ENCODE measurements around the gene UBTF. TPM values are rescaled to one million over a fixed set of nuclear protein-coding genes. Genes with fewer than 3 reads are reported as not detected.

UBTF gene
- total RNA-seq, 1 experiment from 2014 or later: 75.9 TPM

- Mint-ChIP-seq H3K36me3 (peaks cover 26% of the 10 kb centered on the region), H3K4me3 (peak within 1 kb of the TSS; percentile 100), H3K4me1 (peaks cover 18% of the 10 kb centered on the region), H3K9me3 (peaks cover 6% of the 10 kb centered on the region), H3K27me3 (ENCODE audit: low read depth) (no peaks in the 10 kb centered on the region), H3K27ac (peak within 1 kb of the TSS; percentile 99)
- ATAC-seq: peak; percentile 93
- ChIA-PET CTCF (interaction anchor here (0.6 to 4.3 kb wide), 23 partner anchors 12 to 1165 kb away, joined by 3 to 31 read pairs (median 5); partner anchors contain the start of genes ASB16, FAM171A2, GRN and HDAC5), POLR2A (interaction anchor here (0.5 to 2.0 kb wide), 10 partner anchors 14 to 131 kb away, joined by 3 to 11 read pairs (median 4); partner anchors contain the start of genes ASB16, HDAC5 and UBTF)
- peak; percentile 100 for DNase-seq (ENCODE audit: low spot score)
- TF ChIP-seq, protein P1, sequence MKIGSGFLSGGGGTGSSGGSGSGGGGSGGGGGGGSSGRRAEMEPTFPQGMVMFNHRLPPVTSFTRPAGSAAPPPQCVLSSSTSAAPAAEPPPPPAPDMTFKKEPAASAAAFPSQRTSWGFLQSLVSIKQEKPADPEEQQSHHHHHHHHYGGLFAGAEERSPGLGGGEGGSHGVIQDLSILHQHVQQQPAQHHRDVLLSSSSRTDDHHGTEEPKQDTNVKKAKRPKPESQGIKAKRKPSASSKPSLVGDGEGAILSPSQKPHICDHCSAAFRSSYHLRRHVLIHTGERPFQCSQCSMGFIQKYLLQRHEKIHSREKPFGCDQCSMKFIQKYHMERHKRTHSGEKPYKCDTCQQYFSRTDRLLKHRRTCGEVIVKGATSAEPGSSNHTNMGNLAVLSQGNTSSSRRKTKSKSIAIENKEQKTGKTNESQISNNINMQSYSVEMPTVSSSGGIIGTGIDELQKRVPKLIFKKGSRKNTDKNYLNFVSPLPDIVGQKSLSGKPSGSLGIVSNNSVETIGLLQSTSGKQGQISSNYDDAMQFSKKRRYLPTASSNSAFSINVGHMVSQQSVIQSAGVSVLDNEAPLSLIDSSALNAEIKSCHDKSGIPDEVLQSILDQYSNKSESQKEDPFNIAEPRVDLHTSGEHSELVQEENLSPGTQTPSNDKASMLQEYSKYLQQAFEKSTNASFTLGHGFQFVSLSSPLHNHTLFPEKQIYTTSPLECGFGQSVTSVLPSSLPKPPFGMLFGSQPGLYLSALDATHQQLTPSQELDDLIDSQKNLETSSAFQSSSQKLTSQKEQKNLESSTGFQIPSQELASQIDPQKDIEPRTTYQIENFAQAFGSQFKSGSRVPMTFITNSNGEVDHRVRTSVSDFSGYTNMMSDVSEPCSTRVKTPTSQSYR (CRISPR knock-in tag; IDR thresholded peaks at IDR 0.05): no peak
- TF ChIP-seq, protein P2, sequence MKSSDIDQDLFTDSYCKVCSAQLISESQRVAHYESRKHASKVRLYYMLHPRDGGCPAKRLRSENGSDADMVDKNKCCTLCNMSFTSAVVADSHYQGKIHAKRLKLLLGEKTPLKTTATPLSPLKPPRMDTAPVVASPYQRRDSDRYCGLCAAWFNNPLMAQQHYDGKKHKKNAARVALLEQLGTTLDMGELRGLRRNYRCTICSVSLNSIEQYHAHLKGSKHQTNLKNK (CRISPR knock-in tag; IDR thresholded peaks at IDR 0.05): no peak
- TF ChIP-seq, protein P3, sequence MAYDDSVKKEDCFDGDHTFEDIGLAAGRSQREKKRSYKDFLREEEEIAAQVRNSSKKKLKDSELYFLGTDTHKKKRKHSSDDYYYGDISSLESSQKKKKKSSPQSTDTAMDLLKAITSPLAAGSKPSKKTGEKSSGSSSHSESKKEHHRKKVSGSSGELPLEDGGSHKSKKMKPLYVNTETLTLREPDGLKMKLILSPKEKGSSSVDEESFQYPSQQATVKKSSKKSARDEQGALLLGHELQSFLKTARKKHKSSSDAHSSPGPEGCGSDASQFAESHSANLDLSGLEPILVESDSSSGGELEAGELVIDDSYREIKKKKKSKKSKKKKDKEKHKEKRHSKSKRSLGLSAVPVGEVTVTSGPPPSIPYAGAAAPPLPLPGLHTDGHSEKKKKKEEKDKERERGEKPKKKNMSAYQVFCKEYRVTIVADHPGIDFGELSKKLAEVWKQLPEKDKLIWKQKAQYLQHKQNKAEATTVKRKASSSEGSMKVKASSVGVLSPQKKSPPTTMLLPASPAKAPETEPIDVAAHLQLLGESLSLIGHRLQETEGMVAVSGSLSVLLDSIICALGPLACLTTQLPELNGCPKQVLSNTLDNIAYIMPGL (CRISPR knock-in tag; IDR thresholded peaks at IDR 0.05): no peak
- TF ChIP-seq GABPB1 (CRISPR knock-in tag; IDR thresholded peaks at IDR 0.05) (peak; percentile 71), ZNF423 (CRISPR knock-in tag; IDR thresholded peaks at IDR 0.05) (no peak), ZSCAN18 (CRISPR knock-in tag; IDR thresholded peaks at IDR 0.05) (no peak), FOXK1 (CRISPR knock-in tag; IDR thresholded peaks at IDR 0.05) (peak; percentile 14; the same call in 1 of the 2 replicates), E2F4 (CRISPR knock-in tag; IDR thresholded peaks at IDR 0.05; ENCODE audit: borderline replicate concordance, low read depth) (no peak), MLX (CRISPR knock-in tag; IDR thresholded peaks at IDR 0.05) (no peak), ZNF512 (CRISPR knock-in tag; IDR thresholded peaks at IDR 0.05; ENCODE audit: borderline replicate concordance) (no peak), SMAD3 (CRISPR knock-in tag; IDR thresholded peaks at IDR 0.05; ENCODE audit: borderline replicate concordance) (no peak), NR1H2 (CRISPR knock-in tag; IDR thresholded peaks at IDR 0.05) (no peak), FOXJ3 (CRISPR knock-in tag; IDR thresholded peaks at IDR 0.05; ENCODE audit: borderline replicate concordance) (no peak), E2F5 (CRISPR knock-in tag; IDR thresholded peaks at IDR 0.05) (peak; percentile 80), TEAD1 (CRISPR knock-in tag; IDR thresholded peaks at IDR 0.05) (no peak)
- TF ChIP-seq, protein P4, sequence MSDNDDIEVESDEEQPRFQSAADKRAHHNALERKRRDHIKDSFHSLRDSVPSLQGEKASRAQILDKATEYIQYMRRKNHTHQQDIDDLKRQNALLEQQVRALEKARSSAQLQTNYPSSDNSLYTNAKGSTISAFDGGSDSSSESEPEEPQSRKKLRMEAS (CRISPR knock-in tag; IDR thresholded peaks at IDR 0.05): peak; percentile 36; the same call in 1 of the 2 replicates
- TF ChIP-seq, protein P5, sequence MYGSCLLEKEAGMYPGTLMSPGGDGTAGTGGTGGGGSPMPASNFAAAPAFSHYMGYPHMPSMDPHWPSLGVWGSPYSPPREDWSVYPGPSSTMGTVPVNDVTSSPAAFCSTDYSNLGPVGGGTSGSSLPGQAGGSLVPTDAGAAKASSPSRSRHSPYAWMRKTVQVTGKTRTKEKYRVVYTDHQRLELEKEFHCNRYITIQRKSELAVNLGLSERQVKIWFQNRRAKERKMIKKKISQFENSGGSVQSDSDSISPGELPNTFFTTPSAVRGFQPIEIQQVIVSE (CRISPR knock-in tag; IDR thresholded peaks at IDR 0.05; ENCODE audit: borderline replicate concordance): no peak
- TF ChIP-seq, protein P6, sequence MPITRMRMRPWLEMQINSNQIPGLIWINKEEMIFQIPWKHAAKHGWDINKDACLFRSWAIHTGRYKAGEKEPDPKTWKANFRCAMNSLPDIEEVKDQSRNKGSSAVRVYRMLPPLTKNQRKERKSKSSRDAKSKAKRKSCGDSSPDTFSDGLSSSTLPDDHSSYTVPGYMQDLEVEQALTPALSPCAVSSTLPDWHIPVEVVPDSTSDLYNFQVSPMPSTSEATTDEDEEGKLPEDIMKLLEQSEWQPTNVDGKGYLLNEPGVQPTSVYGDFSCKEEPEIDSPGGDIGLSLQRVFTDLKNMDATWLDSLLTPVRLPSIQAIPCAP (CRISPR knock-in tag; IDR thresholded peaks at IDR 0.05): no peak; the same call in 1 of the 2 replicates
- TF ChIP-seq, protein P7, sequence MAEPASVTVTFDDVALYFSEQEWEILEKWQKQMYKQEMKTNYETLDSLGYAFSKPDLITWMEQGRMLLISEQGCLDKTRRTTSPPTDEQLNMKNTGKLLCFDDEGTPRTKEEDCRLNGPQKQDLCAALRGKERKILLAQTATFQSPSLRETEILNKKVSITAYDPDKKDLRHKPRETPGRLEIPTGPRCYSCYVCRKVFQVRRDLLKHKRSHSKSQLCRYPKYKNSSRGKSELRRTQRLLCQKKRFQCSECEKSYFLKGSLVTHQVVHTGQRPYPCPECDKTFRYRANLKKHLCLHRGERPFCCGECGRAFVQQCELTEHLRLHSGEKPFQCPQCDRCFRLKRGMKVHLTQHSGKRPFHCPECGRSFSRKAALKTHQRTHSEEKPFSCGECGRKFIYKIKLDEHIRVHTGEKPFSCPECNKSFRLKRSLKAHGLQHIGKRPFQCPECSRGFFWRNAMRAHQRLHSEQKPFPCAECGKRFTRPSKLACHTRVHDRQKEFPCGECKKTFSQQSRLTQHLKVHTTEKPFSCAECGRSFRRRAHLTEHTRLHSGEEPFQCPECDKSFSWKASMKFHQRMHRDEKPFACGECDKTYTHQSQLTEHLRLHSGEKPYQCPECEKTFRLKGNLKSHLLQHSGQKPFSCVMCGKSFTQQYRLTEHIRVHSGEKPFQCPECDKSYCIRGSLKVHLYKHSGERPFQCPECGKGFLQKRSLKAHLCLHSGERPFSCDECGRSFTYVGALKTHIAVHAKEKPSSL (CRISPR knock-in tag; conservative IDR thresholded peaks at IDR 0.05): no peak
Measured at GRCh38 chr17:44186307-44187130, 33.0 kb downstream of the UBTF start, which contains the start of gene TMUB2. Gene TMUB2 (plus strand): TSS chr17:44186972. CDS start chr17:44187709, 737 bp downstream.
